Uterus (tissue), 2 donors: Measurements from ENCODE around the gene HIVEP2.

Experiments
- CTCF ChIP-seq, 4 experiments: fragments of 200-600 bp in 2 of 4; fragments of 450-650 bp in 2 of 4; sonication (generic) in 2 of 4; IDR thresholded peaks; one replicate each; pipeline ENCODE4 v1.5.1; 2016 to 2019; ENCODE audit warnings: antibody characterized with exemption in 4 of 4, mild to moderate bottlenecking in 2 of 4, moderate library complexity in 1 of 4
- POLR2A ChIP-seq, 2 donors: fragments of 450-650 bp; IDR thresholded peaks; one replicate each; pipeline ENCODE4 v1.6.1; 2016; ENCODE audit warnings: antibody characterized with exemption in 2 of 2, mild to moderate bottlenecking in 1 of 2, moderate library complexity in 1 of 2

DNA sequence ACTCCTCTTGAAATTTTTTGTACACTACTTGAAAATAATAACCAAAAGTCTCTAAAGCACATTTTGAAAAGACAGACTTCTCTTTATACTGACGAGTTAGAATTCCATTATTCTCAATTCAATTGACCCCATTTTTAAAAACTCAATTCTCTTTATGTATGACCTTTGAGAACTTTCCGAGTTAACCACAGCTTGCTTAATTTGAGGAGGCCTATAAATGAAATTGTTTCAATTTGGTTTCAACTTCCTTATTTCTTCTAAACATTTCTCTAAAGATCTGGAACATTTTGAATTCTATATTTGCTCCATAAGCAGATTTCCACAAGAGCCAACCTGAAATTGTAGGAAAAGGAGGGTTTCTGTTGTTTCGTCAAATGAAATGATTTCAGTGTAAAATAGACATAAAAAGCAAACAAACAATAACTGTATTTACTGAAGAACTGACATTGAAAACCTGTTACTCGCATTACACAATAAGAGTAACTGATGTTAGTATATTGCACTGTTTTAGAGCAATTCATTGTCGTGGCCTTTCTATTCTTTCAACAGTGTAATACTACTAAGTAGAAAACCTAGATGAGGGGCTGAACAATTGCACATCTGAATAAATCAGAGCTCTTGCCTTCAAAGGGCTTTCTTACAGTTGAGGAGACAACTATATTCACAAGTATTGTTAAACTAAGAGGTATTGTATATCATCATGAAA lies 223.6 kb downstream of the HIVEP2 start:
- TF ChIP-seq CTCF (IDR thresholded peaks at IDR 0.05) (no peak), POLR2A (IDR thresholded peaks at IDR 0.05) (no peak)
